GM18868 (cell line): Measurements from ENCODE around the gene SMAD3.

ENCODE experiments used
- ATAC-seq: cut with Tn5 transposase; IDR thresholded peaks from one replicate; pipeline ENCODE4 v1.9.1; 2021; ENCODE audit warnings: mild to moderate bottlenecking, moderate library complexity; ENCODE audit not compliant: unreplicated experiment

The SMAD3 gene

DNA sequence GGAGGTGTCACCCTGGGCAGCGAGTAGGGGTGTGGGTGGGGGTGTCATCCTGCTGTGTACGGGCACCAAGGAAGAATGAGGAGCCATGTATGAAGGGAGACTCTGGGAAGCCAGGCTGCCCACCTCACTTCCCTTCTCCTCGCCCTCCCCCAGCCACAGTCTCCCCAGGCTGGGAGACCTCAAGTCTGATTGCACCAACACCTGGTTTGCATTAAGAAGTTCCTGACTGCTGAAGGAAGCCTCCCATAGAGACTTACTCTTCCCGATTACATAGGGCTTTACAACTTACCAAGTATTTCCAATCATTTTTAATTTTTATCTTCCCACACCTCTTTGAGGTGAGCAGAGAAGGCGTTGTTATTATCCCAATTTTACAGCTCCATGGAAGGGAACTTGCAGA lies 29.5 kb upstream of the SMAD3 start:
- ATAC-seq: no peak

DNA sequence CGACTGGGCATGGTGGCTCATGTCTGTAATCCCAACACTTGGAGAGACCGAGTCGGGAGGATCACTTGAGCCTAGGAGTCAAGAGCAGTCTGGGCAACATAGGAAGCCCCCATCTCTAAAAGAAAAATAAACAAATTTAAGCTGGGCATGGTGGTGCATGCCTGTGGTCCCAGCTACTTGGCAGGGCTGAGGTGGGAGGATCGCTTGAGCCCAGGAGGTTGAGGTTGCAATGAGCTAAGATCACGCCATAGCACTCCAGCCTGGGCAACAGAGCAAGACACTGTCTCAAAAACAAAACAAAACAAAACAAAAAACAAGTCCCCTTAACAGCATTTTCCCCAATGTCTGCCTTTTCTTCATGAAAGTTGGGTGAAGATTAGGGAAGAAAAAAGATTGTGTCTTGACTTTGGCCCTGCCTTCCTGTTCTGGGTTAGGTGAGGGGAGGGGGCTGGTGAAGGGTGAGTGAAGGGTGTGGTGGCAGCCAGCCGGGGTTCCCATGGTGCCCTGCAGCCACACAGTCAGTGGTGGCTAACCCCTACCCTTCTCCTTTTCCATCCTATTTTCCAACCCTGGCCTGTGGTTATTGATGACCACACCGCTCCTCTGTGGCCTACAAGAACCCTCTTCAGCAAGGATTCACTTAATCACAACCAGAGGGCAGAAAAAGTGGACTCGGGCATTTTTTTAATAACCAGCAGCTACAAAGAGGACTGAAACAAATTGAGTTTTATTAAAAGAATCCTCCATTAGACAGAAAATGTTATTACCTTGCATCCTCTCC lies 28.4 kb upstream of the SMAD3 start:
- ATAC-seq: no peak

- ATAC-seq: no peak
Observed at GRCh38 chr15:67037694-67038093, 27.7 kb upstream of the SMAD3 start.

- no peak for ATAC-seq
Observed at GRCh38 chr15:67038736-67039135, 26.7 kb upstream of the SMAD3 start.

DNA sequence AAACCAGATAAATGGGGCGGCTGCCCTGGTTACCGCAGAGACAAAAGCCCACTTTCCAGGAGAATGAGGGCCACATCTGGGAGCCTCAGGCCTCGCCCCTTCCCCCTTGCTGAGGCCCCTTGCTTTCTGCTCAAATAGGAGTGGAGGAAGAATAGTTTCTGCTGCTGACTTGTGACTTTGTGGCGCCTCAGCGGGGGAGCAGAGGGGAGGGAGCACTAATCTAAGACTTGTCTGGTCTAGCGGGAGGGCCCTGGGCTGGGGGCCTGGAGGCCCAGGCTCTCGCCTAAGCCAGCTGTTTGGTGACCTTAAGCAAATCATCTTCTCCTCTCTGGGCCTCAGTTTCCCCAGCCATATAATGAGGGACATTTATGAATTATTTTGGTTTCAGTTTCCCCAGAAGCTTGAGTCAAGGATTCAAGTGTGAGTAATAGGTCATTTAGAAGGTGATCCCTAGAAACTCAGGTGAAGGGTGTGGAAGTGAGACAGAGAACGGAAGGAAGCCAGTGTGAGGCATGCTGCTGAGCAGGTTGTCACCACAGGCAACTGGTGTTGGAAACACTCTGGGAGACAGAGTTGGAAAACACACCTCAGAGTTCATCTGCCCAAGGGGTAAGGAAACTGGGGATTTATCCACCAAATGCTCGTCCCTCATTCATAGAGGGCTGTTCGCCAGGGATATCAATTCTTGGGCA lies 25.9 kb upstream of the SMAD3 start:
- no peak for ATAC-seq

- no peak for ATAC-seq
Observed at GRCh38 chr15:67040277-67040676, 25.1 kb upstream of the SMAD3 start.

GRCh38 chr15:67042551-67043142 lies 22.8 kb upstream of the SMAD3 start:
- no peak for ATAC-seq

DNA sequence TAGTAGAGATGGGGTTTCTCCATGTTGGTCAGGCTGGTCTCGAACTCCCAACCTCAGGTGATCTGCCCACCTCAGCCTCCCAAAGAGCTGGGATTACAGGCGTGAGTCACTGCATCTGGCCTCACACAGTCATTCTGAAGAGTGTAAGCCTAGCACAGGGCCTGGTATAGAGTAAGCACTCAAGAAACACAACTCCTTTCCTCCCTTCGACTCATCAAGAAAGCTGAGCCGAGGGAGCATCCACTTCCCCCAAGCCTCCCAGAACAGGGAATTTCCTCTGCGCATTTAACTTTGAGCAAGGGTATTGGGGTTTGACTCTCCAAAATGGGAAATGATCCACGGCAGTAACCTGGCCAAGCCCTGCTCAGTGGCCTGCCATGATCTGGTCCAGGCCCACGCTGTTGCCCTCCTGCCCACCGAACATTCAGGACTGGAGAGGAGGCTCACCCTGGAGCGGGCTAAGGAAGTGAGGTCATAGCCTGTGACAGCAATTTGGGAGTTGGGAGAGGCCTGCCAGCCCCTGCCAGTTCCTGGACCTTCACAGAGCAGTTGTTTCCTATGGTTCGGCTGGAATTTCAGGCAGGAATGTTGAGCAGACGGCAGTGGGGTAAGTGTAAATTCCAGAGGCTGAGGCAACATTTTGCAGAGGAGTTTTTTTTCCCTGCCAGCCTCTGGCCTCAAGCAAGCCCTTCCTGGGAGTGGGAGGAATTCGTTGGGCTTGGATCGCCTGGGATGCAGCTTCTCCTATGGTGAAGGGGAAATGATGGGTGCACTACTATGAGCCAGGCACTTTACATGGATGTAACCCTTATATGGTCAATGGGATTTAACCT lies 21.2 kb upstream of the SMAD3 start:
- no peak for ATAC-seq

GRCh38 chr15:67047149-67047661 lies 18.2 kb upstream of the SMAD3 start:
- ATAC-seq: no peak

DNA sequence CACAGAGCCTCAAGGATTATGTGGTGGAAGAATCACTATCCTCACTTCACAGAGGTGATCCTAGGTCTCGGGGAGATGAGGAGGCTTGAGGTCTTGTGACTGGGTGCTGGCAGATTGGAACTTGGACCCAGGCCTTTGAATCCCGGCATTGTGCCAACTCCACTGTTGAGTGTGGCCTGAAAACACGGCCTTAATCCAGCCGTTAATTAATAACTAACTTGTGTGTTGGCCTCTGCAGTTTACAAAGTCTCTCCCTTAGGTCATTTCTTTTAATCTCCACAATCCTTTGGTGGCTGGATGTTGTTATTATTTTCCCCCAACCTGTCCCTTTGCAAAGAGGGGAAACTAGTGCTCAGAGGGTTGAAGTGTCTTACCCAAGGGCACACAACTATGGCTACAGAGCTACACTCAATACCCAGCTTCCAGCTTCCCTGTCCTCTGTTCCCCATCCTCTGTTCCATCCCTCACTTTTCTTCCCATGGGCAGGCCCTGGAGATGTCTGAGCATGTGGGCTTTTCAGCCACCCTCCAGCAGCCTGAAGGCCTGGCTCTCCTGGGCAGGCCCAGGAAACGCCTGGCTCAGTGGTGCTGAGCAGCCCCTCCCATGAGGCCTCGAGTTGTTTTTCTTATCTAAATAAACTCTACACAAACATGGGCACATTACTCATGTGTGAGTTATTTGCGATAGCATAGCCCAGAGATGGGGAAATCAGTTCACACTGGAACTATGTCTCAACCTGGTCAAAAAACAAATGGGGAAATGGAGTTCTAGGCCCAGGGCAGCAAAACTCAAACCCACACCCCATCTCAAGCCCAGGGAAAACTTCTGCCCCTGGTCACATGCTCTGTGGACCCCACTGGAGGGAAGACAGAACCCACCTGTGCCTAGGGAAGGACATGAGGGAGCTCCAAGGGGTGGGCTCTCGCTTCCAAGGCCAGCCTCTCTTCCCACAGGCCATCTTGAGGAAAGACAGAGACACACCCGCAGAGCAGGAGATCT lies 16.8 kb upstream of the SMAD3 start:
- no peak for ATAC-seq

- no peak for ATAC-seq
Observed at GRCh38 chr15:67049351-67050044, 15.9 kb upstream of the SMAD3 start.

DNA sequence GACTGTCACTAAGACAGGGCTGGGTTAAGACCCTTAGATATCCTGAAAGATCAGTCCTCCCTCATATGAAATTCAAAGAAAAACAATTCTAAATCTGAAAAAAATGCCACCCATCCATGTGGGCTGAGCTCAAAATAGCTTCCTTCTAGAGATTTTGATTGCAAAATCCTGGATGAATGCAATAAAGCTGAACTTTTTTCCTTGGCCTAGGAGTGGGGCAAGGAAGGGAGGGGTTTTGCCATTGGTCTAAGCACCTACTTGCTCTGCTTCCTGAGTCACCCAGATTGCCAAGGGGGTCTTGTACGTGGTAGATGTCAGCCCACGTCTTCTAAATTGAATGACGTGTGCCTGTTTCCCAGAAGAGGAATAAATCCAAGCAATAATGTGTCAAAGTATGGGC lies 15.3 kb upstream of the SMAD3 start:
- no peak for ATAC-seq

- ATAC-seq: no peak
Observed at GRCh38 chr15:67050522-67051087, 14.8 kb upstream of the SMAD3 start.

DNA sequence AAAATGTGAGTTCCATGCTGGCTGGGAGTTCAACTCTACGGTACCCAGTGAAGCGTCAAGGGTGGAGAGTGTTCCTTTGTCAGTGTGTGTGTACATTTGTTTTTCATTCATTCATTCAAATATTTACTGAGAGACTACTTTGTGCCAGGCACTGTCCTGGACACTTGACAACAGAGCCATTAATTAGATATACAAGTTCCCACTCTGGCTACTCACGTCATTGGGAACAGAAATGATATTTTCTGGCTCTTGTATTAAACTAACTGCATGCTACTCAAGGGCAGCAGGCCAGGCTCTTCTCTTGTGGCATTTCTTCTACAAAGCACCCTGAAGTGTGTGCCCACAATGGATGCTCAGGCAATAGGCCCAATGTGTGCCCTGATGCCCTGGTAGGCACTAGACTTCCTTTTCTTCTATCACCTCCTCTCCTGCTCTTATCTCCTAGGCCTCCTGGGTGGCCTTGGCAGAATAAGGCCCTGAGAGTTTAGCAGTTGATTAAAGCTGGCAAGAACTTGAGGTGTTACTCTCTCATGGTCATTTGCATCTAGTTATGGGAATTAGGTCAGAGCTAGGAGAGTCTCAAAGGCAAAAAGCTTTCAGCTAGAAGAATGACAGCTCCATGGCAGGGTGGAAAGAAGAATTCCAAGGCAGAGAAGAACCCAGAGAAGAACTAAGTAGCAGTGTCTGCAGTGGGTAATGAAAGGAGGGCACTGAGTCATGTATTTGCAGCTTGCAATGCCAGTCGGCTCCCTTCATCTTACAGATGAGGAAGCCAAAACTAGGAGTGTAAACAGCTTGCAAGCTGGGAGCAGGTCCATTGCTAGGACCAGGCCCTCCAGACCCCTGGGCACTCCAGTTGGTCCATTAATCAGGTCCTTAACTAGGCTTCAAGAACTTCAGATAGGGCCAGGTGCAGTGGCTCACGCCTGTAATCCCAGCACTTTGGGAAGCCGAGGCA lies 14.0 kb upstream of the SMAD3 start:
- ATAC-seq: no peak

DNA sequence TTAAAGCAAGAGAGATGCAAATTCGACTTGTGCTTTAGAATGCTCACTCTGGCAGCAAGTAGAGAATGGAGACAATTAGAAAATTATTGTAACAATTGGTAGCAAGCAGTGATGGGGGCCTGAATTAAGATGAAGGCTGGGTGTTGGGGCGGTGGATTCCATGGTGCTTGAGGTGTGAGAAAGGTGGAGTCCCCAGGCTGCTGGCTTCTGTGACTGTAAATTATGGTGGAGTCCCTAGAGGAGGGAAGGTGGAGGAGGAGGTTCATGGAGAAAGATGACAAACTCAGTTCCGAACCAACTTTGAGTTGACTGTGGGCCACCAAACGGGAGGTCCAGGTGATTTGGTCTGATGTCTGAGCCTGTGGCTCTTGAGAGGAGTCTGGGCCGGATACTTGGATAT lies 10.7 kb upstream of the SMAD3 start:
- ATAC-seq: no peak

DNA sequence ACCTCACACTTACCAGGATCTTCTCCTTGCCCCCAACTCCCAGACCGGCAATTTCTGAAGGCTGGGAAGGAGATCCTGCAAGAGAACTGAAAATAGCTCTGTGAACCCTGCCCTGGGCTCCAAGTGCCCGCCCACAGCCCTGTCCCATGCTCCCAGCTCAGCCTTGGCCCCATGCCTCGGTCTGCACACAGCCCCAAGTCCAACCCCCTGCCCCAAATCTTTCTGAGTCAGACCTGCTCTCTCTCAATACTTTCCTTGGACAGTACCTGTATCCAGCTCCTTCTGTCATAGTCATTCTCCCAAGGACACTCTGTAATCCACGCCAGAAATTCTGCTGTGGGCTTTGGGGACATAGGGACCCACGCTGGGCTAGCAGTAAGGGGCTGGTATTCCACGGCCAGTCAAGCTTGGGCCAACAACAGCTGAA lies 6.3 kb upstream of the SMAD3 start:
- ATAC-seq: no peak

- no peak for ATAC-seq
Observed at GRCh38 chr15:67061811-67062368, 3.5 kb upstream of the SMAD3 start.
